BLaER1 (cell line): ENCODE data around the gene JMJD7.
A peak's percentile ranks its signal among the peaks of the same experiment; 100 is the strongest.

Source experiments
- H3K27ac ChIP-seq: shearing (Covaris generic); formaldehyde crosslinking; 2 replicates; pipeline ENCODE4 v1.8.1; 2022
- H3K27me3 ChIP-seq: shearing (Covaris generic); formaldehyde crosslinking; 2 replicates; pipeline ENCODE4 v1.8.1; 2022
- H3K36me3 ChIP-seq: shearing (Covaris generic); formaldehyde crosslinking; 2 replicates; pipeline ENCODE4 v1.8.1; 2022
- H3K4me1 ChIP-seq: shearing (Covaris generic); formaldehyde crosslinking; 2 replicates; pipeline ENCODE4 v1.8.1; 2022
- H3K4me2 ChIP-seq: shearing (Covaris generic); formaldehyde crosslinking; 2 replicates; pipeline ENCODE4 v1.8.1; 2022
- H3K4me3 ChIP-seq: shearing (Covaris generic); formaldehyde crosslinking; 2 replicates; pipeline ENCODE4 v1.8.1; 2022
- H3K9ac ChIP-seq: shearing (Covaris generic); formaldehyde crosslinking; 2 replicates; pipeline ENCODE4 v1.8.1; 2022
- H3K9me3 ChIP-seq: shearing (Covaris generic); formaldehyde crosslinking; 2 replicates; pipeline ENCODE4 v1.8.1; 2022
- H4K20me1 ChIP-seq: shearing (Covaris generic); formaldehyde crosslinking; 2 replicates; pipeline ENCODE4 v1.8.1; 2022
- Cebpa-rat ChIP-seq: shearing (Covaris generic); IDR thresholded peaks from 2 replicates; pipeline ENCODE4 v1.8.1; 2022

JMJD7 gene

DNA sequence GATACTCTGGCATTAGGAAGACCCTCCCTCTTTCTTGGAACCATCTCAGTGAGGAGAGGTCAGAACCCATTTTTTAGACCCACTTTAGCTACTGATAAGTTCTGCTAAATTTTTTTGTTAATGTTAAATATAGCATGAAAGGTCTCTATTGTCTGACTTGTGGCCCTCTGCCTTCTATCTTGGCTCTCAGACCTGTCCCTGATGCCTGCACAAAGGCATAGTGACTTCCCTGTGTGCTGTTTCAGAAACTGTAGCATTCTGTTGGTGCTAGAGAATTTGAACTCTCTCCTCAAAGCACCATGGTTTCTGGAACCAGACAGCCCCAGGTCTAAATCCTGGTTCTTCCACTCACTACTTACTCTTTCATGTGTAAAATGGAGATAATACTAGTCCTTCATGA is 38.2 kb upstream of the JMJD7 start:
- Histone ChIP-seq H4K20me1 (no peaks in the 10 kb centered on the region), H3K9me3 (no peaks in the 10 kb centered on the region), H3K36me3 (no peaks in the 10 kb centered on the region), H3K4me1 (peaks cover 86% of the 10 kb centered on the region), H3K9ac (peak overlapping the region; percentile 71; the same call in 1 of the 2 replicates), H3K27me3 (no peaks in the 10 kb centered on the region), H3K4me3 (no peak overlapping the region), H3K4me2 (peak overlapping the region; percentile 91), H3K27ac (peak overlapping the region; percentile 85)
- no peak for TF ChIP-seq Cebpa-rat

GRCh38 chr15:41790169-41790568 is 37.7 kb upstream of the JMJD7 start:
- no peaks in the 10 kb centered on the region for H3K27me3 ChIP-seq
- H3K9me3 ChIP-seq = no peaks in the 10 kb centered on the region
- H3K36me3 ChIP-seq = no peaks in the 10 kb centered on the region
- peak overlapping the region; percentile 91 for H3K4me2 ChIP-seq
- peak overlapping the region; percentile 85 for H3K27ac ChIP-seq
- H3K4me1 ChIP-seq = peaks cover 86% of the 10 kb centered on the region
- no peaks in the 10 kb centered on the region for H4K20me1 ChIP-seq
- no peak for TF ChIP-seq Cebpa-rat
- peak overlapping the region; percentile 71 for H3K9ac ChIP-seq
- H3K4me3 ChIP-seq = 0 out of 2 replicates have a peak overlapping the region, but pooled peaks have one; percentile 42

DNA sequence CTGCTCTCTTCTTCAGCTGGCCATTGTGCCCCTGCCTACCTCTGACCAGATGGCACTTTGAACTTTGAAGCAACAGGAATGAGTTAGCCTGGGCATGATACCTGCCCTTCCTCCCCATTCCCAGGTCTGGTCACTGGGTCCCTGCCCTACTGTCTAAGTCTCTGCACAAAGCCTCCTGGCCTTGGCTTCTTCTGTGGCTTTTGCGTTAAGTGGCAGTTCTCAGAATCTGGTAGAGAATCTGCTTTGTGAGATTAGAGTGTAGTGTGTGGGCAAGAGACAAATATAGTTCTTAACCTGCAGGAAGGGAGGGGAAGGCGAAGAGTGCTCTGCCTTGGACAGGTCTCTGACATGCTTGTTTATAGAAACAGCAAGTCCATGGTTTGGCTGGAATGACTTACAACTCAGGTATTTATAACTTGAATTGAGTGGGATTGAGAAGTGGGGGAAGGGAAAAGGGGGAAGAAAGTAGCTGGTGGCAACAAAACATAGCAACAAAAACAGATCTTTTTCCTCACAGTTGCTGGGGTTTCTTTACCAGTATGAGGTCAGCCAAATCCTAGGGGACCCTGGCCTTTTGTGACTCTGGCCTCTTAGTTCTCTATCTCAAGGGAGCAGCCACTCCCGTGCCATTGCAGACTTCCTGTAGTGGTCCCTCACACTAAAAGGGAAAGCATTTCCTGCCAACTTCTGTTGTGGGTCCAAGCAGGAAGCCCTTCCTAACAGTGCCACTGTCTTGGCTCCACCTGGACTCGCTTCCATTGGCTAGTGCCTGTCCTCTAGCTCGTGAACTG is 36.9 kb upstream of the JMJD7 start:
- H3K27me3 ChIP-seq = no peaks in the 10 kb centered on the region
- H3K9ac ChIP-seq = peak overlapping the region; percentile 71
- peak overlapping the region; percentile 85 for H3K27ac ChIP-seq
- H3K9me3 ChIP-seq = no peaks in the 10 kb centered on the region
- H3K4me1 ChIP-seq = peaks cover 92% of the 10 kb centered on the region
- no peaks in the 10 kb centered on the region for H3K36me3 ChIP-seq
- TF ChIP-seq Cebpa-rat = no peak
- H4K20me1 ChIP-seq = no peaks in the 10 kb centered on the region
- 0 out of 2 replicates have a peak overlapping the region, but pooled peaks have one; percentile 42 for H3K4me3 ChIP-seq
- peak overlapping the region; percentile 91 for H3K4me2 ChIP-seq

DNA sequence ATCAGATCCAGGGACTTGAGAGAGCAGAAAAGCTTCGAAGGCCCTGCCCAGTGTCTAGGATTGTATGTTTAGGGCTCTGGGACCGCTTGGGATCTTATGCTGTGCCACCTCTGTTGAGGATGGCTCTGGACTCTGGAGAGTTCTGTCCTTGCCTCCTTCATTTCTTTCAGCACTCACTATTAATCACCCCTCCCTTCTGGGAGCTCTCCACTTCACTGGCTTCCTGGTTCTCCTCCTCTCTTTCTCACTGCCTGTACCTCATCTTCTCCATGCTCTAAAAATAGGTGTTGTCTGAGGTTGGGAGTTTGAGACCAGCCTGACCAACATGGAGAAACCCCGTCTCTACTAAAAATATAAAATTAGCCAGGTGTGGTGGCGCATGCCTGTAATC is 36.4 kb upstream of the JMJD7 start:
- no peaks in the 10 kb centered on the region for H3K27me3 ChIP-seq
- no peaks in the 10 kb centered on the region for H4K20me1 ChIP-seq
- peak overlapping the region; percentile 85 for H3K27ac ChIP-seq
- H3K9ac ChIP-seq = peak overlapping the region; percentile 71
- H3K4me3 ChIP-seq = no peak overlapping the region
- H3K4me2 ChIP-seq = peak overlapping the region; percentile 91
- TF ChIP-seq Cebpa-rat = no peak
- peaks cover 98% of the 10 kb centered on the region for H3K4me1 ChIP-seq
- H3K36me3 ChIP-seq = no peaks in the 10 kb centered on the region
- H3K9me3 ChIP-seq = no peaks in the 10 kb centered on the region

- Histone ChIP-seq H3K4me1 (peaks cover 99% of the 10 kb centered on the region), H3K4me2 (peak overlapping the region; percentile 91), H4K20me1 (no peaks in the 10 kb centered on the region), H3K4me3 (no peak overlapping the region), H3K27ac (peak overlapping the region; percentile 85), H3K9me3 (no peaks in the 10 kb centered on the region), H3K9ac (0 out of 2 replicates have a peak overlapping the region, but pooled peaks have one; percentile 12), H3K36me3 (no peaks in the 10 kb centered on the region), H3K27me3 (no peaks in the 10 kb centered on the region)
- TF ChIP-seq Cebpa-rat = no peak
These were observed 35.8 kb upstream of the JMJD7 start for GRCh38 chr15:41792000-41792637.

DNA sequence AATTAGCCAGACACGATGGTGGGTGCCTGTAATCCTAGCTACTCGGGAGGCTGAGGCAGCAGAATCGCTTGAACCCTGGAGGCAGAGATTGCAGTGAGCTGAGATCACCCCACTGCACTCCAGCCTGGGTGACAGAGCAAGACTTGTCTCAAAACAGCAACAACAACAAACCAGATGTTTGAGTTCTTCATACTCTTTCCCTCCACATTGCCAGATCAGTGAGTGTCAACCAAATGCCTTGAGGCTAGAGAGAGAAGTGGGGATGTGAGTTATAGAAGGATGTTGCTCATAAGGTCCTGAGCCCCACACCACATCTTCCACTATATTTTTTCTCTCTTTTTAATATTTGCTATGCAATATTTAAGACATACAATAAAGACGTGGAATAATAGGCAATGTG is 33.8 kb upstream of the JMJD7 start:
- Histone ChIP-seq H3K9ac (no peak overlapping the region), H3K36me3 (no peaks in the 10 kb centered on the region), H3K27me3 (no peaks in the 10 kb centered on the region), H3K4me1 (peaks cover 98% of the 10 kb centered on the region), H3K27ac (no peak overlapping the region; the same call in 1 of the 2 replicates), H3K4me2 (0 out of 2 replicates have a peak overlapping the region, but pooled peaks have one; percentile 73), H3K9me3 (no peaks in the 10 kb centered on the region), H4K20me1 (0 out of 2 replicates have a peak, but pooled peaks cover 7% of the 10 kb centered on the region), H3K4me3 (no peak overlapping the region)
- TF ChIP-seq Cebpa-rat = no peak

GRCh38 chr15:41795996-41796856 is 31.7 kb upstream of the JMJD7 start:
- no peak overlapping the region for H3K4me3 ChIP-seq
- no peaks in the 10 kb centered on the region for H3K27me3 ChIP-seq
- peak overlapping the region; percentile 73 for H3K4me2 ChIP-seq
- peak overlapping the region; percentile 39; the same call in 1 of the 2 replicates for H3K9ac ChIP-seq
- H3K36me3 ChIP-seq = peaks cover 19% of the 10 kb centered on the region
- H3K4me1 ChIP-seq = peaks cover 83% of the 10 kb centered on the region
- peaks cover 7% of the 10 kb centered on the region for H3K9me3 ChIP-seq
- H4K20me1 ChIP-seq = 0 out of 2 replicates have a peak, but pooled peaks cover 8% of the 10 kb centered on the region
- peak overlapping the region; percentile 28; the same call in 1 of the 2 replicates for H3K27ac ChIP-seq
- no peak for TF ChIP-seq Cebpa-rat

DNA sequence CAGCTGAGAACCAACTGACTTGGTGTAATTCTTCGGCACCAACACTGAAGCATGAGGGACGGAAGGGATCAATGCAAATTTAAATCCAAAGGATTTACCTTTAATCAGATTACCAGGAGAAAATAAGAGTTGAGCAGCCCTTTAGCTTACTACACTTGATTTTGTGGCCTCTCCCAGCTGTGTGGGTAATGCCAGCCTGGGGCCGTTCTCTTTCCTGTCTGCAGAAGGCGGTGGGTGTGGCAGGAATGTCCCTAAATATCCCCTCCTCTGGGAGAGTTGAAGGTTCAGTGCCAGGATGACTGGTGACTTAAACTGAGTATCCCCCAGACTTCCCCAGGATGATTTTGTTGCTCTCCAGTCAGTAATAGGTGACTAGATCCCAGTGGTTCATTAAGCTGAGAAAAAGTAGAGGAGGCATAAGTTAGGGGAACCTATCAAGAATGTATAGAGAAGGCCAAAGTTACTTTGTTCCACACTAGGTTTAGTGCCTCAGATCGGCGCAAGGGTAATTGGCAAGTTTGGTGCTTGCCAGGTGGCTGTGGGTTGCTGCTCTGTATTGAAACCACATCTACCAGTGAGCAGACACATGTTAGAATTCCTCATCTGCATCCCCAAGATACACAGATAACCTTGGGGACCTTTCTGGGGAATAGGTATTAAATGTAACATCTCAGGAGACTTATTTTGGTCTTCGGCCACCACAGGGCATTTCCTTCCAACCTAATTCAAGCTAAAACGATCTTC is 30.5 kb upstream of the JMJD7 start:
- Histone ChIP-seq H4K20me1 (0 out of 2 replicates have a peak, but pooled peaks cover 8% of the 10 kb centered on the region), H3K27me3 (no peaks in the 10 kb centered on the region), H3K9me3 (peaks cover 17% of the 10 kb centered on the region), H3K4me3 (no peak overlapping the region), H3K36me3 (peaks cover 31% of the 10 kb centered on the region), H3K4me1 (peaks cover 72% of the 10 kb centered on the region), H3K27ac (peak overlapping the region; percentile 28; the same call in 1 of the 2 replicates), H3K4me2 (peak overlapping the region; percentile 73), H3K9ac (no peak overlapping the region; the same call in 1 of the 2 replicates)
- TF ChIP-seq Cebpa-rat = no peak
